ENCODE measurements around the gene GLOD5. TPM values are rescaled to one million over a fixed set of nuclear protein-coding genes. Genes with fewer than 3 reads are reported as not detected.

The GLOD5 gene
- polyA plus RNA-seq, 1 donor from 2014 or later, result not detected

DNA sequence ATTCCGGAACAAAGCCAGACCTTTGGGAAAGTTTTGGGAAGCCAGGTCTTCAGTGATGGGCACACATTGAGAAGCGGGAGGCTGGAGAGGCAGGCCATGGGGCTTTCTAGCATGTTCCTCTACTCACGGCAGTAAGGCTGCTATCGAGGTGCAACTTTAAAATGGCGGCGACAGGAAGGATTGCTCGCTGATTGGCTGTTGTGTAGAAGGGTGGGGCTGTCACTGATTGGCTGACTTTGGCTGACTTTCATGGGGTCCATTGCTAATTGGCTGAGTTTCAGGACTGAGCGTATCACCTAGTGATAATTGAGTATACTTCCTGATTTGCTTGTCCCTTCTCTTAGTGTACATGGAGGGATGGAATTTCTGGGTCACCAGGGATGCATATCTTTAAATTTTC, 19.7 kb upstream of the GLOD5 start:
- Histone ChIP-seq H3K36me3 (ENCODE audit: insufficient read depth, low read length) (no peaks in the 10 kb centered on the region), H3K27ac (ENCODE audit: low read length) (no peak overlapping the region), H2AFZ (ENCODE audit: low read depth, low read length) (no peak overlapping the region), H3F3A (ENCODE audit: insufficient read depth, low read length, poor library complexity, severe bottlenecking) (no peaks in the 10 kb centered on the region), H3K9me3 (ENCODE audit: low read length) (no peaks in the 10 kb centered on the region), H3K27me3 (ENCODE audit: insufficient read depth, low read depth, low read length) (no peaks in the 10 kb centered on the region), H3K9me2 (ENCODE audit: insufficient read depth, low read length) (no peaks in the 10 kb centered on the region), H4K20me1 (ENCODE audit: insufficient read depth) (no peaks in the 10 kb centered on the region), H3K4me3 (ENCODE audit: low read length) (no peak overlapping the region), H3K79me2 (replicated peaks; ENCODE audit: insufficient read depth, low read length) (peaks cover under 1% of the 10 kb centered on the region), H3K4me2 (ENCODE audit: low read length) (no peak overlapping the region), H3K9ac (ENCODE audit: low read length) (no peak overlapping the region)
- TF ChIP-seq RAD21 (conservative IDR thresholded peaks at IDR 0.05), result no peak
- TF ChIP-seq, protein P1, sequence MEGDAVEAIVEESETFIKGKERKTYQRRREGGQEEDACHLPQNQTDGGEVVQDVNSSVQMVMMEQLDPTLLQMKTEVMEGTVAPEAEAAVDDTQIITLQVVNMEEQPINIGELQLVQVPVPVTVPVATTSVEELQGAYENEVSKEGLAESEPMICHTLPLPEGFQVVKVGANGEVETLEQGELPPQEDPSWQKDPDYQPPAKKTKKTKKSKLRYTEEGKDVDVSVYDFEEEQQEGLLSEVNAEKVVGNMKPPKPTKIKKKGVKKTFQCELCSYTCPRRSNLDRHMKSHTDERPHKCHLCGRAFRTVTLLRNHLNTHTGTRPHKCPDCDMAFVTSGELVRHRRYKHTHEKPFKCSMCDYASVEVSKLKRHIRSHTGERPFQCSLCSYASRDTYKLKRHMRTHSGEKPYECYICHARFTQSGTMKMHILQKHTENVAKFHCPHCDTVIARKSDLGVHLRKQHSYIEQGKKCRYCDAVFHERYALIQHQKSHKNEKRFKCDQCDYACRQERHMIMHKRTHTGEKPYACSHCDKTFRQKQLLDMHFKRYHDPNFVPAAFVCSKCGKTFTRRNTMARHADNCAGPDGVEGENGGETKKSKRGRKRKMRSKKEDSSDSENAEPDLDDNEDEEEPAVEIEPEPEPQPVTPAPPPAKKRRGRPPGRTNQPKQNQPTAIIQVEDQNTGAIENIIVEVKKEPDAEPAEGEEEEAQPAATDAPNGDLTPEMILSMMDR (IDR thresholded peaks at IDR 0.05; ENCODE audit: poor library complexity, severe bottlenecking), result no peak

DNA sequence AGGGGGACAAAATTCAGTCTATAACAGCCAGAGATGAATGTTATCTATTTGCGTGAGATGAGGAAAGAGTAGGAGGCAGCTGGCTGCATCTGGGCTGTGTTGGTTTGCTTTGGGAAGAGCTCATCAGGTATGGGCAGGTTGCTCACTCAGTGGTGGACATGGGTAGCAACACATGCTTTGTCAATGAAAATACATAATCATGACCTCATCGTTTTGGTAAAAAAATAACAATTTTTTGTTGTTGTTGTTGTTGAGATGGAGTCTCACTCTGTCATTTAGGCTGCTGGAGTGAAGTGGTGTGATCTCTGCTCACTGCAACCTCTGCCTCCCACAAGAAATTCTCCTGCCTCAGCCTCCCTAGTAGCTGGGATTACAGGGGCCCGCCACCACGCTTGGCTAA, 16.3 kb upstream of the GLOD5 start:
- H3K4me2 ChIP-seq (ENCODE audit: low read length), result no peak overlapping the region
- H4K20me1 ChIP-seq (ENCODE audit: insufficient read depth), result no peaks in the 10 kb centered on the region
- H3K4me3 ChIP-seq (ENCODE audit: low read length), result no peak overlapping the region
- no peak for TF ChIP-seq POLR2AphosphoS5 (IDR thresholded peaks at IDR 0.05)
- TF ChIP-seq, protein P1 (IDR thresholded peaks at IDR 0.05; ENCODE audit: poor library complexity, severe bottlenecking), result no peak
- TF ChIP-seq TAF1 (IDR thresholded peaks at IDR 0.05; ENCODE audit: low read depth), result no peak
- TF ChIP-seq MXI1 (conservative IDR thresholded peaks at IDR 0.05; ENCODE audit: poor library complexity, severe bottlenecking), result no peak
- TF ChIP-seq EZH2 (IDR thresholded peaks at IDR 0.05; ENCODE audit: borderline replicate concordance, insufficient read depth, low read length, poor library complexity, severe bottlenecking), result no peak
- no peak for TF ChIP-seq SMC3 (conservative IDR thresholded peaks at IDR 0.05; ENCODE audit: poor library complexity)
- TF ChIP-seq, protein P2, sequence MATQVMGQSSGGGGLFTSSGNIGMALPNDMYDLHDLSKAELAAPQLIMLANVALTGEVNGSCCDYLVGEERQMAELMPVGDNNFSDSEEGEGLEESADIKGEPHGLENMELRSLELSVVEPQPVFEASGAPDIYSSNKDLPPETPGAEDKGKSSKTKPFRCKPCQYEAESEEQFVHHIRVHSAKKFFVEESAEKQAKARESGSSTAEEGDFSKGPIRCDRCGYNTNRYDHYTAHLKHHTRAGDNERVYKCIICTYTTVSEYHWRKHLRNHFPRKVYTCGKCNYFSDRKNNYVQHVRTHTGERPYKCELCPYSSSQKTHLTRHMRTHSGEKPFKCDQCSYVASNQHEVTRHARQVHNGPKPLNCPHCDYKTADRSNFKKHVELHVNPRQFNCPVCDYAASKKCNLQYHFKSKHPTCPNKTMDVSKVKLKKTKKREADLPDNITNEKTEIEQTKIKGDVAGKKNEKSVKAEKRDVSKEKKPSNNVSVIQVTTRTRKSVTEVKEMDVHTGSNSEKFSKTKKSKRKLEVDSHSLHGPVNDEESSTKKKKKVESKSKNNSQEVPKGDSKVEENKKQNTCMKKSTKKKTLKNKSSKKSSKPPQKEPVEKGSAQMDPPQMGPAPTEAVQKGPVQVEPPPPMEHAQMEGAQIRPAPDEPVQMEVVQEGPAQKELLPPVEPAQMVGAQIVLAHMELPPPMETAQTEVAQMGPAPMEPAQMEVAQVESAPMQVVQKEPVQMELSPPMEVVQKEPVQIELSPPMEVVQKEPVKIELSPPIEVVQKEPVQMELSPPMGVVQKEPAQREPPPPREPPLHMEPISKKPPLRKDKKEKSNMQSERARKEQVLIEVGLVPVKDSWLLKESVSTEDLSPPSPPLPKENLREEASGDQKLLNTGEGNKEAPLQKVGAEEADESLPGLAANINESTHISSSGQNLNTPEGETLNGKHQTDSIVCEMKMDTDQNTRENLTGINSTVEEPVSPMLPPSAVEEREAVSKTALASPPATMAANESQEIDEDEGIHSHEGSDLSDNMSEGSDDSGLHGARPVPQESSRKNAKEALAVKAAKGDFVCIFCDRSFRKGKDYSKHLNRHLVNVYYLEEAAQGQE (IDR thresholded peaks at IDR 0.05; ENCODE audit: borderline replicate concordance), result no peak
- TF ChIP-seq RAD21 (conservative IDR thresholded peaks at IDR 0.05), result no peak
- no peaks in the 10 kb centered on the region for H3K9me3 ChIP-seq (ENCODE audit: low read length)
- no peaks in the 10 kb centered on the region for H3K36me3 ChIP-seq (ENCODE audit: insufficient read depth, low read length)
- no peaks in the 10 kb centered on the region for H3F3A ChIP-seq (ENCODE audit: insufficient read depth, low read length, poor library complexity, severe bottlenecking)
- H3K27me3 ChIP-seq (ENCODE audit: insufficient read depth, low read depth, low read length), result no peaks in the 10 kb centered on the region
- H3K79me2 ChIP-seq (replicated peaks; ENCODE audit: insufficient read depth, low read length), result no peaks in the 10 kb centered on the region
- H2AFZ ChIP-seq (ENCODE audit: low read depth, low read length), result no peak overlapping the region
- no peak overlapping the region for H3K9ac ChIP-seq (ENCODE audit: low read length)
- no peak overlapping the region for H3K27ac ChIP-seq (ENCODE audit: low read length)
- no peaks in the 10 kb centered on the region for H3K9me2 ChIP-seq (ENCODE audit: insufficient read depth, low read length)

Data from neural cell (in vitro differentiated cells).